SK-N-MC (cell line): Measurements from ENCODE around the gene LCP2.

Experiments used
- DNase-seq: peaks from one replicate; pipeline ENCODE4 v3.0.0-alpha.2; 2011; ENCODE audit warnings: low read depth, low spot score
- H3K27ac ChIP-seq: fragments of 200-600 bp; sonication (generic); 2 replicates; pipeline ENCODE4 v1.5.1; 2016; ENCODE audit warnings: mixed run types
- H3K36me3 ChIP-seq: fragments of 200-600 bp; sonication (generic); 2 replicates; pipeline ENCODE4 v1.6.1; 2017; ENCODE audit warnings: antibody characterized with exemption, low read length, mixed read lengths; ENCODE audit not compliant: insufficient read depth
- H3K4me3 ChIP-seq: fragments of 200-600 bp; sonication (generic); 2 replicates; pipeline ENCODE4 v1.5.1; 2016
- H3K9ac ChIP-seq: fragments of 200-600 bp; sonication (generic); 2 replicates; pipeline ENCODE4 v1.8.0; 2017; ENCODE audit warnings: mixed run types, mixed read lengths; ENCODE audit not compliant: insufficient read length
- H3K9me3 ChIP-seq: fragments of 200-600 bp; sonication (generic); 2 replicates; pipeline ENCODE4 v1.6.1; 2017; ENCODE audit warnings: low read depth, mild to moderate bottlenecking, antibody characterized with exemption, low read length, moderate library complexity, mixed read lengths
- EZH2 ChIP-seq: fragments of 200-600 bp; sonication (generic); IDR thresholded peaks from one replicate; pipeline ENCODE4 v1.6.1; 2017; ENCODE audit warnings: antibody characterized with exemption
- FOXP2 ChIP-seq: optimal IDR thresholded peaks from 2 replicates; pipeline ENCODE3; 2011; ENCODE audit warnings: mild to moderate bottlenecking, moderate library complexity; ENCODE audit not compliant: insufficient read depth; ENCODE audit errors: extremely low read length, control extremely low read depth
- POLR2AphosphoS5 ChIP-seq: IDR thresholded peaks from 2 replicates; pipeline ENCODE4 v1.6.1; 2012; ENCODE audit warnings: mild to moderate bottlenecking, low read depth, low read length, borderline replicate concordance

Gene LCP2

GRCh38 chr5:170288551-170288950, 9.0 kb downstream of the LCP2 start:
- no peaks in the 10 kb centered on the region for H3K9me3 ChIP-seq
- TF ChIP-seq POLR2AphosphoS5 (no peak), EZH2 (no peak), FOXP2 (no peak)
- H3K9ac ChIP-seq: no peak overlapping the region
- no peaks in the 10 kb centered on the region for H3K36me3 ChIP-seq
- H3K4me3 ChIP-seq: no peak overlapping the region
- H3K27ac ChIP-seq: no peak overlapping the region
- DNase-seq: no peak

GRCh38 chr5:170288151-170288550, 9.4 kb downstream of the LCP2 start:
- DNase-seq: no peak
- no peaks in the 10 kb centered on the region for H3K36me3 ChIP-seq
- TF ChIP-seq POLR2AphosphoS5 (no peak), FOXP2 (no peak), EZH2 (no peak)
- H3K4me3 ChIP-seq: no peak overlapping the region
- H3K9me3 ChIP-seq: no peaks in the 10 kb centered on the region
- no peak overlapping the region for H3K27ac ChIP-seq
- no peak overlapping the region for H3K9ac ChIP-seq

- no peak overlapping the region for H3K4me3 ChIP-seq
- no peaks in the 10 kb centered on the region for H3K36me3 ChIP-seq
- no peak overlapping the region for H3K9ac ChIP-seq
- no peaks in the 10 kb centered on the region for H3K9me3 ChIP-seq
- TF ChIP-seq POLR2AphosphoS5: no peak
- no peak for TF ChIP-seq FOXP2
- no peak for TF ChIP-seq EZH2
- no peak for DNase-seq
- H3K27ac ChIP-seq: no peak overlapping the region
Observed at GRCh38 chr5:170287532-170287931, 10.0 kb downstream of the LCP2 start.

- no peak for DNase-seq
- no peaks in the 10 kb centered on the region for H3K36me3 ChIP-seq
- no peak for TF ChIP-seq POLR2AphosphoS5
Observed at GRCh38 chr5:170286386-170286925, 11.1 kb downstream of the LCP2 start.

GRCh38 chr5:170285181-170285580, 12.4 kb downstream of the LCP2 start:
- Histone ChIP-seq H3K9me3 (no peaks in the 10 kb centered on the region), H3K4me3 (no peak overlapping the region), H3K36me3 (no peaks in the 10 kb centered on the region), H3K9ac (no peak overlapping the region), H3K27ac (no peak overlapping the region)
- no peak for DNase-seq
- no peak for TF ChIP-seq EZH2
- no peak for TF ChIP-seq POLR2AphosphoS5
- no peak for TF ChIP-seq FOXP2

More at GRCh38 chr5:170286386-170286925, 11.1 kb downstream of the LCP2 start:
- H3K9me3 ChIP-seq: no peaks in the 10 kb centered on the region
- H3K9ac ChIP-seq: no peak overlapping the region
- H3K27ac ChIP-seq: no peak overlapping the region
- H3K4me3 ChIP-seq: no peak overlapping the region

- no peak for DNase-seq
- Histone ChIP-seq H3K4me3 (no peak overlapping the region), H3K27ac (no peak overlapping the region), H3K36me3 (no peaks in the 10 kb centered on the region), H3K9ac (no peak overlapping the region), H3K9me3 (no peaks in the 10 kb centered on the region)
- no peak for TF ChIP-seq EZH2
- no peak for TF ChIP-seq POLR2AphosphoS5
- no peak for TF ChIP-seq FOXP2
Observed at GRCh38 chr5:170284231-170284630, 13.3 kb downstream of the LCP2 start.

- no peak overlapping the region for H3K9ac ChIP-seq
- no peaks in the 10 kb centered on the region for H3K36me3 ChIP-seq
- H3K9me3 ChIP-seq: no peaks in the 10 kb centered on the region
- no peak for DNase-seq
- TF ChIP-seq FOXP2 (no peak), EZH2 (no peak), POLR2AphosphoS5 (no peak)
- no peak overlapping the region for H3K27ac ChIP-seq
- no peak overlapping the region for H3K4me3 ChIP-seq
Observed at GRCh38 chr5:170283296-170283695, 14.3 kb downstream of the LCP2 start.

GRCh38 chr5:170280011-170280493, 17.5 kb downstream of the LCP2 start:
- no peak overlapping the region for H3K27ac ChIP-seq
- H3K4me3 ChIP-seq: no peak overlapping the region
- no peaks in the 10 kb centered on the region for H3K9me3 ChIP-seq
- no peak overlapping the region for H3K9ac ChIP-seq
- TF ChIP-seq POLR2AphosphoS5: no peak
- no peak for TF ChIP-seq FOXP2
- TF ChIP-seq EZH2: no peak
- H3K36me3 ChIP-seq: no peaks in the 10 kb centered on the region
- DNase-seq: no peak

- no peak overlapping the region for H3K9ac ChIP-seq
- H3K4me3 ChIP-seq: no peak overlapping the region
- no peak for DNase-seq
- H3K9me3 ChIP-seq: no peaks in the 10 kb centered on the region
- H3K36me3 ChIP-seq: no peaks in the 10 kb centered on the region
- H3K27ac ChIP-seq: no peak overlapping the region
- TF ChIP-seq FOXP2: no peak
- no peak for TF ChIP-seq EZH2
- TF ChIP-seq POLR2AphosphoS5: no peak
Observed at GRCh38 chr5:170279459-170279817, 18.1 kb downstream of the LCP2 start.
